ENCODE results near the gene CASP5.
"Not testable (repeated sequence)": the region's sequence is repeated elsewhere in the genome, so short reads cannot be mapped to it uniquely, and the experiment has no call there.

CASP5 gene

DNA sequence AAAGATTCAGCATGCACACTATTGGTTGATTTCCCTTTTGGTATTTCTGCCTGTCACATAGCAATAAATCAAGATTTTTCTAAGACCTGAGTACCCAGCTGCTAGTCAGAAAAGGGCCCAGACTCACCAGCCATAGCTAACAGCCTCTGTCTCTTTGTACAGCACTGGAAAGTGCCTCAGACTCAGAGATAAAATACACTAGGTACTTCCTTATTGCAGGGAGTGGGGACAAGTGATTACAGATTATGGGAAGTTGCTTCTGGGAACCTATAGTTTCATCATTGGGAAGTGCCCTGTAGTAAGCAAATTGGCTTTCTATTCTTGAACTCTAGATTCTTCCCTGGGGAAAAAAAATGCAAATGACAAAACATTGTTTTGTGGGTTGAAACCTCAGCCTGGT, at the start of gene CASP5:
CASP5 (minus strand) TSS at position 166 of the 400 bp plus-strand sequence; CDS start at position 134, 32 bp downstream.
- DNase-seq (ENCODE audit: low read depth in 3 of 3), result no peak

DNA sequence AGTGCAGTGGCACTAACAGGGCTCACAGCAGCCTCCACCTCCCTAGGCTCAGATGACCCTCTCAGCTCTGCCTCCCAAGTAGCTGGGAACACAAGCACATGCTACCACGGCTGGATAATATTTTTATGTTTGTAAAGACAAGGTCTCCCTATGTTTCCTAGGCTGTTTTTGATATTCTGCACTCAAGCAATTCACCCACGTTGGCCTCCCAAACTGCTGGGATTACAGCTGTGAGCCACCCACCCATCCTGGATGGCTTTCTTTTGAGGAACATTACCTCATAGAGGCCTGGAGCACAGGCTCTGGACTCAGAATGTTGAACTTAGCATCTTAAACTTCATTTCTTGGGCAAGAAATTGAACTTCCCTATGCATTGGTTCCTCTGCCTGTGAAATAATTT, 49.1 kb upstream of the CASP5 start:
- not testable (repeated sequence) for DNase-seq (ENCODE audit: low read depth in 3 of 3)

GRCh38 chr11:105071089-105071732, 48.2 kb upstream of the CASP5 start:
- no peak for DNase-seq (ENCODE audit: low read depth in 3 of 3)

- DNase-seq (ENCODE audit: low read depth in 3 of 3), result no peak
Observed at GRCh38 chr11:105070306-105070705, 47.3 kb upstream of the CASP5 start.

GRCh38 chr11:105069749-105070148, 46.8 kb upstream of the CASP5 start:
- not testable (repeated sequence) for DNase-seq (ENCODE audit: low read depth in 3 of 3)

DNA sequence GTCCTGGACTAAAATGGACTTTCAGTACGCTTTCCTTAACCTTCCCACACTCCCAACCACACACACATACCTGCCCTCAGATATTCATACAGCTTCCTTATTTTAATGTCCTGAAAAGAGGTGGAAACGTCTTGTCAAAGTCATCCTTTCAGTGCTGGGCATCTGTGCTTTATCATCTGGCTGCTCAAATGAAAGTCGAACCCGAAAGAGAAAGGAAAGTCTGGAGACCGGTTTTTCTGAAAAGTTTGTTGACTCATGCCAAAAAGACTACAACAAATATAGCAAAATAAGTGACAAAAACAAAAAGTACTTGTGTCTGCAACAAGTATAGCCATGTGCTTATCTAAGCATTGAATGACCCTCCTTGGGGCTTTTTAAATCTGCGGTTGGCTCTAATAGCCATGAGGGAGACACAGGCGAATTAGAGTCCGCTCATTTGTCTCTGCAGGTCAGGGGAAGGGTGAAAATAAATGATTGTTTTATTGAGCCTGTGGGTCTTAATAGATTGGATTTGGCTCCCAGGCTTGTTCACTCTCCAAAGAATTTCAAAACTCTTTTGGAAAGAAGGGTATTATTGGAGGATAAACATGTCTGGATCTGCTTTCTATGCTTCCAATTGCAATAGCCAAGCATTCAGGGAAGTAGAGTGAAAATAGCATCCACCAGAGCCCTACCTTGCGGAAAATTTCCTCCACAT, 40.4 kb upstream of the CASP5 start:
- not testable (repeated sequence) for DNase-seq (ENCODE audit: low read depth in 3 of 3)

DNA sequence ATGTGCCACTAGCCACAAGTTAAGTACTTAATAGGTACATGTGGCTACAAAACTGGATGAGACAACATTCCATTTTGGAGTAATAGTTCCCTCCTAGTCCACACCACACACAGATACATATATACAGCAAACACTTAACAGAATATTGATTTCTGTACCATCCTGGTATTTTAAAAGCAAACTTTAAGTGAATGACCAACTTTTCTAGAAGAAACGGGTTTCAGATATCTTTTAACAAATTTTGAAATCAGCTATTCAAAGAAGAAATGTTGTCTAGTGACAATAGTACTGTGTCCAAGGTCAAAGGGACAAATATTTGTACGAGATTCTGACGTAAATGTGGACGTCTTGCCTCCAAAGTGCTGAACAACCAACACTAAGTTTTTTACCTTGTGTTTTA, 34.5 kb upstream of the CASP5 start:
- no peak for DNase-seq (ENCODE audit: low read depth in 3 of 3)

DNA sequence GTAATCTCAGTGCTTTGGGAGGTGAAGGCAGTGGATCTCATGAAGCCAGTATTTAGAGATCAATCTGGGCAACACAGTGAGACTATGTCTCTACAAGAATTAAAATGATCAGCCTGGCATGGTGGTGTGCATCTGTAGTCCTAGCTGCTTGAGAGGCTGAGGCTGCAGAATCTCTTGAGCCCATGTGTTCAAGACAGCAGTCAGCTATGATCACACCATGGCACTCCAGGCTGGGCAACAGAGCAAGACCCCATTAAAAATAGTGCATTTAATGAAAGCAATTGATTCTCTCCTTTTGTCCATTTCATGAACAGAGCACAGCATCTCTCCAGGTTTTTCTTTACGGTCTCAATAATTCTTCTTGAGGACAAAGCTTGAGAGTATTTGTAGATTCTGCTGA, 33.5 kb upstream of the CASP5 start:
- no peak for DNase-seq (ENCODE audit: low read depth in 3 of 3)

- DNase-seq (ENCODE audit: low read depth in 3 of 3), result no peak
Observed at GRCh38 chr11:105054723-105055493, 31.9 kb upstream of the CASP5 start.

GRCh38 chr11:105052487-105052886, 29.5 kb upstream of the CASP5 start:
- DNase-seq (ENCODE audit: low read depth in 3 of 3), result no peak

DNA sequence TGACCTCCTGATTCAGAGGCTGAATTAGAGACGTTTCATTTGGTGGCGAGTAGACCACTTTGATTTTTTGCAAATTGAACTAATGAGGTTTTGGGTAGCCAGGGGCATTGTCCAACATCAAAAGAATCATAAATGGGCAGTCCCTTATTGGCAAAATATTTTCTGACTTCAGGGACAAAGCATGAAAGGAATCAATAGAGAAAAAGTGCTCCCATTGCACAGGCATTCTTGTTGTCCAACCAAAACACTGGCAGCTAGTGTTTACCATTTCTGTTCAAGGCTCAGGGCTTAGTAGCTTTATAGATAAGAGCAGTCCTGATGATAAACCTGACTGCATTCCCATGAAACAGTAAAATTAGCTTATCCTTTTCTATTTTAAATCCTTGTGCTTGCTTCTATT, 28.6 kb upstream of the CASP5 start:
- no peak for DNase-seq (ENCODE audit: low read depth in 3 of 3)

- no peak for DNase-seq (ENCODE audit: low read depth in 3 of 3)
Observed at GRCh38 chr11:105049481-105049880, 26.5 kb upstream of the CASP5 start.

DNA sequence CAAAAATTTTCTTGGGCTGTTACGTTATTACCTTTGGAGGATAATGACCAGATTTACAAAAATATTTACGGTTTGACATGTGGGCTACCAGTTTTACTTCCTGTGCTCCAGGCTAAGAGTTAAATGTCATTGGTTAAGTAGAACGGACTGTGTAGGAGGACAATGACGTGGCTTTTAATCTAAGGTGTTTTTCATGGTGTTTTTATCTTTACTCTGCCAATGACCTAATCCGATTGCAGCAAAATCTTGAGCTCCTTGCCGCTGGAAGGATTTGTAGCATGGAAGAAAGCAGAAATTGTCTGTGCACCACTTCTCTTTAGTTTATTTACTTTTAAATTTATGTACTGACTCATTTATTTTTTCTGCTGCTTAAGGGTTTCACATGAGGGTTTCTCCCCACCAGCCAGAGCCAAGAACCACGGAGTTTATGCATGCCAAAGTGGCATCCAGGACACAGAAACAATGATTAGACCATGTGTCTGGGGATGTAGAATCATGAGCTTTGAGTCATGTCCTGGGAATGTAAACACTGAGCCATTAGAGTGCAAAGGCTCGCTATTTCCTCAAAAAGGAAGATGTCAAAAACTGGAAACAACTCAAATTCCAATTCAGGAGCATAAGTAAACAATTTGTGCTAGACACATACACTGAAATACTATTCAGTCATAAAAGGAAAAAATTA, 24.1 kb upstream of the CASP5 start:
- DNase-seq (ENCODE audit: low read depth in 3 of 3), result no peak

GRCh38 chr11:105045676-105046296, 22.8 kb upstream of the CASP5 start:
- DNase-seq (ENCODE audit: low read depth in 3 of 3), result no peak

DNA sequence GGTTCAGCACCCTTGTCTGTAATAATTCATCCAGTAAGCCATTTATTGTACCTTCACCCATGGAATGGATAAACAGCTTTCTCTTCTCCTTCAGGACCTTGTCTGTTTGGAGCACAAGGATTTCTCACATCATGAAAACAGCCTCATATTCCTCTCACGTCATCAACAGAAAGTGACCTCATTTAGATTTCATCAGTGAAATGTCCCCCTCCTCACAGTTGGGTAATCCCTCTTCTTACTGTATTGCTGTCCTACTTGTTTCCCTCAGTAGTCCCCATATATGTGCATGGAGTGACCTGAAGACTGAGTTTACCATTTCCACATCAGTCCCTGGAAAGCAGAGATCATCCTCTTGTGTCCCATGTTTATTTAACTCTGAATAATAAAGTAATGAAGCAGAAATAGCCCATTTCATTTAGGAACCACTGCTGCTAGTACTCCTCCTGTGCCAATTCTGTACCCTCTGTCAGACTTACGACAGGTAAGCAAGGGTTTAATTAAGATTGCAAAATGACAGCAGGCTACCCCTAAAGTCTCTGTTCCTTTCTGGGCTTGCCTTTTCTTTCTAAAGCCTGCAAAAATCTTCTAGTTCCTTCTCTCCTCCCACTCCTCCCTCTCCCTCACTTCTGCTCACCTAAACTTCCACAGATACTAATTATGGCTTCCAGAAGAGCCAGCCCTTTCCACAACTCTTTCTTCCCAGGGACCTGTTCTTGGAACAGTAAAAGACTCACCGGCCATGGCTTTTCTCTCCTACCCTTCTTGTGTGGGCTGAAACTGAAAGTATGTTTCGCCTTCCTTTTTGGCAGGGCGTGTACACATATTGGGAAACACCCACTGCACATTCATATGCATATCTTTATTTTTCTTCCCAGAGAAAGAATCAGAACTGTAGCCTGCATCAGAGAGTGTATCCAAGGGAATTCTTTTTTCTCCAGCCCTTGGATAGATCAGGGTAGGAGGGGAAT, 21.9 kb upstream of the CASP5 start, which contains the start of gene CARD16:
CARD16 (minus strand) TSS at position 779 of the 968 bp plus-strand sequence; CDS start at position 741, 38 bp downstream.
- peak in 1 of 3 donors; percentile 18 for DNase-seq (ENCODE audit: low read depth in 3 of 3)

- no peak for DNase-seq (ENCODE audit: low read depth in 3 of 3)
Observed at GRCh38 chr11:105042178-105042577, 19.2 kb upstream of the CASP5 start.

DNA sequence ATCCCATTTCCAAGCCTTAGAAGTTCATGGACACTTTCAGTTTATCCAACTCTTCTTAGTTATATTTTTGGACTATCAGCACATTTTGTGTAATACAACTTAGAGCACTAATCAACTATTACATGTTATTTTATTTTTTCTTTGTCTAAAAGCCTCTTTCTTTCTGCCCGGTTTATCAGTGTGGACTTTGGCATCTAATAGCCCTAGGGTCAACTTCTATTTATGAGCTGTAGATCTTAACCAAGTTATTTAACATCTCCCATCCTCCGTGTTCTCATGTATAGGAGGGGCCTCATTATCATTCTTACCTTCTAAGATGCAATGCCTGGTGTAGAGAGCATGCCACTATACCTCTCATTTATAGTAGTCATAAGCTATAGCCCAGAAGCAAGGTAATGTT, 17.7 kb upstream of the CASP5 start:
- no peak for DNase-seq (ENCODE audit: low read depth in 3 of 3)

- no peak for DNase-seq (ENCODE audit: low read depth in 3 of 3)
Observed at GRCh38 chr11:105034813-105035620, 12.0 kb upstream of the CASP5 start, which contains the start of gene CASP1. TSS of gene CASP1 (minus strand) at chr11:105035144. CDS start at chr11:105035113, 31 bp downstream.

DNA sequence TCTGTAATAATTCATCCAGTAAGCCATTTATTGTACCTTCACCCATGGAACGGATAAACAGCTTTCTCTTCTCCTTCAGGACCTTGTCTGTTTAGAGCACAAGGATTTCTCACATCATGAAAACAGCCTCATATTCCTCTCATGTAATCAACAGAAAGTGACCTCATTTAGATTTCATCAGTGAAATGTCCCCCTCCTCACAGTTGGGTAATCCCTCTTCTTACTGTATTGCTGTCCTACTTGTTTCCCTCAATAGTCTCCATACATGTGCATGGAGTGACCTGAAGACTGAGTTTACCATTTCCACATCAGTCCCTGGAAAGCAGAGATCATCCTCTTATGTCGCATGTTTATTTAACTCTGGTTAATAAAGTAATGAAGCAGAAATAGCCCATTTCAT, 11.4 kb upstream of the CASP5 start:
- DNase-seq (ENCODE audit: low read depth in 3 of 3), result not testable (repeated sequence)

Measured in stimulated activated CD4-positive, alpha-beta T cell treated with anti-CD3 and anti-CD28 coated beads, TNF-alpha, amount 100 ng/mL, for 48 hours (primary cell).